A549 (cell line): ENCODE measurements around the gene AQP6.

Source experiments
- CHD4 ChIP-seq: fragments of 200-600 bp; sonication (generic); IDR thresholded peaks from 2 replicates; pipeline ENCODE4 v1.6.1; 2016; ENCODE audit warnings: antibody characterized with exemption, mild to moderate bottlenecking, borderline replicate concordance
- EP300 ChIP-seq, 2 experiments: fragments of >200 bp; sonication (Bioruptor Twin); formaldehyde crosslinking; IDR thresholded peaks; 2 replicates in 1 of 2; 3 replicates in 1 of 2; pipeline ENCODE4 v1.6.1; 2016 to 2017
- MAFK ChIP-seq: fragments of 450-650 bp; IDR thresholded peaks from 2 replicates; pipeline ENCODE4 v1.6.1; 2014; ENCODE audit not compliant: partially characterized antibody
- POLR2A ChIP-seq: IDR thresholded peaks from 2 replicates; pipeline ENCODE4 v1.6.1; 2012; ENCODE audit warnings: mild to moderate bottlenecking, low read length
- SREBF2 ChIP-seq: fragments of 450-650 bp; IDR thresholded peaks from 2 replicates; pipeline ENCODE4 v1.6.1; 2014; ENCODE audit warnings: mild to moderate bottlenecking, moderate library complexity
- TF ChIP-seq, protein P1 (sequence below): fragments of 450-650 bp; IDR thresholded peaks from 2 replicates; pipeline ENCODE4 v1.6.1; 2014; ENCODE audit warnings: antibody characterized with exemption
- TF ChIP-seq, protein P2 (sequence below): fragments of >200 bp; sonication (Bioruptor Twin); formaldehyde crosslinking; IDR thresholded peaks from 3 replicates; pipeline ENCODE4 v1.5.1; 2016
- TF ChIP-seq, protein P3 (sequence below): IDR thresholded peaks from 2 replicates; pipeline ENCODE4 v1.6.1; 2012
- TF ChIP-seq, protein P4 (sequence below): fragments of 250-450 bp; sonication (Bioruptor Pico); IDR thresholded peaks from 2 replicates; pipeline ENCODE4 v1.5.0; 2020; ENCODE audit warnings: low read depth, mild to moderate bottlenecking, moderate library complexity
- TF ChIP-seq, protein P5 (sequence below): fragments of 250-450 bp; sonication (Bioruptor Pico); IDR thresholded peaks from 2 replicates; pipeline ENCODE4 v1.5.0; 2021; ENCODE audit warnings: mild to moderate bottlenecking, moderate library complexity, borderline replicate concordance
- TF ChIP-seq, protein P6 (sequence below): IDR thresholded peaks from 2 replicates; pipeline ENCODE4 v1.6.1; 2012

DNA sequence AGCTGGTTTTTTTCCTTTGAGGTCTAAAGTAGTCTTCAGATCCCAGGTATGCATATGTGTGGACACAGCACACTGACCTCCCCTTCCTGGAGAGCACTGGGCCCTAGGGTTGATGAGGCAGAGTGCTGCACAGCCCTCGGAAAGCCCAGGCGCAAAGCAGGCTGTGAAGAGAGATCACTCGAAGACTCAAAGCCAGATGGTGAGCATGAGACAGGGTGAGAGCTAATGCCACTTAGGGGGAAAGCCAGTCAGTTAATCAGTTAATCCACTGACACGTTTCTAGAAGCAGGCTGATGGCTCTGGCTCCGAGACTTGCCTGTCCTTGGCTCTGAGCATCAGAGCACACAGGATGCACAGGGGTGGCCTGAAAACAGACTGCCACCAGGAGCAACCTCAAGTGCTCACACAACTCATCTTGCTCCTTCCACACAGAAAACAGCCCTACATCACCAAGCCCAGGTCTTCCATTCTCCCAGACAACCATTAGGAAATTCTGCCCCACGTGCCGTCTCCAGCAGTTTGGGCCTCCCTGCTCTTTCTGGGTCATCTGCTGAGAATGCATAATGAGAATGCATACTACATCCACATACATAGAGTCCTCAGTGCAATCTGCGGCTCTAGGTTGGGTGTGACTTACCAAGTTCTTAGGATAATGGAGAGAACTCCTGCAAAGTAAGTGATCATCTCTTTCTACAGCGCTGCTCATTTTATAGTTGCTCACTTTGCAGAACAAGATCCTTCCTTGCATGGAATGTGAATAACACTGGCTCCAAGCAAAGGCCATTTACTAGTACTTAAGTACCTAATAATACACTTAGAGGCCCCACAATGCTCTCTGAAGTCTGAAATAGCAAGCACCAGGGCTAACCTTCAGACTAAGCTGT lies 12.0 kb downstream of the AQP6 start:
- TF ChIP-seq, protein P1, sequence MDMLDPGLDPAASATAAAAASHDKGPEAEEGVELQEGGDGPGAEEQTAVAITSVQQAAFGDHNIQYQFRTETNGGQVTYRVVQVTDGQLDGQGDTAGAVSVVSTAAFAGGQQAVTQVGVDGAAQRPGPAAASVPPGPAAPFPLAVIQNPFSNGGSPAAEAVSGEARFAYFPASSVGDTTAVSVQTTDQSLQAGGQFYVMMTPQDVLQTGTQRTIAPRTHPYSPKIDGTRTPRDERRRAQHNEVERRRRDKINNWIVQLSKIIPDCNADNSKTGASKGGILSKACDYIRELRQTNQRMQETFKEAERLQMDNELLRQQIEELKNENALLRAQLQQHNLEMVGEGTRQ: no peak
- TF ChIP-seq EP300 (IDR thresholded peaks at IDR 0.05) (no peak), SREBF2 (no peak), POLR2A (no peak), MAFK (no peak), CHD4 (no peak)
- TF ChIP-seq, protein P2, sequence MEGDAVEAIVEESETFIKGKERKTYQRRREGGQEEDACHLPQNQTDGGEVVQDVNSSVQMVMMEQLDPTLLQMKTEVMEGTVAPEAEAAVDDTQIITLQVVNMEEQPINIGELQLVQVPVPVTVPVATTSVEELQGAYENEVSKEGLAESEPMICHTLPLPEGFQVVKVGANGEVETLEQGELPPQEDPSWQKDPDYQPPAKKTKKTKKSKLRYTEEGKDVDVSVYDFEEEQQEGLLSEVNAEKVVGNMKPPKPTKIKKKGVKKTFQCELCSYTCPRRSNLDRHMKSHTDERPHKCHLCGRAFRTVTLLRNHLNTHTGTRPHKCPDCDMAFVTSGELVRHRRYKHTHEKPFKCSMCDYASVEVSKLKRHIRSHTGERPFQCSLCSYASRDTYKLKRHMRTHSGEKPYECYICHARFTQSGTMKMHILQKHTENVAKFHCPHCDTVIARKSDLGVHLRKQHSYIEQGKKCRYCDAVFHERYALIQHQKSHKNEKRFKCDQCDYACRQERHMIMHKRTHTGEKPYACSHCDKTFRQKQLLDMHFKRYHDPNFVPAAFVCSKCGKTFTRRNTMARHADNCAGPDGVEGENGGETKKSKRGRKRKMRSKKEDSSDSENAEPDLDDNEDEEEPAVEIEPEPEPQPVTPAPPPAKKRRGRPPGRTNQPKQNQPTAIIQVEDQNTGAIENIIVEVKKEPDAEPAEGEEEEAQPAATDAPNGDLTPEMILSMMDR: no peak
- TF ChIP-seq, protein P3, sequence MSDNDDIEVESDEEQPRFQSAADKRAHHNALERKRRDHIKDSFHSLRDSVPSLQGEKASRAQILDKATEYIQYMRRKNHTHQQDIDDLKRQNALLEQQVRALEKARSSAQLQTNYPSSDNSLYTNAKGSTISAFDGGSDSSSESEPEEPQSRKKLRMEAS: no peak
- TF ChIP-seq, protein P4, sequence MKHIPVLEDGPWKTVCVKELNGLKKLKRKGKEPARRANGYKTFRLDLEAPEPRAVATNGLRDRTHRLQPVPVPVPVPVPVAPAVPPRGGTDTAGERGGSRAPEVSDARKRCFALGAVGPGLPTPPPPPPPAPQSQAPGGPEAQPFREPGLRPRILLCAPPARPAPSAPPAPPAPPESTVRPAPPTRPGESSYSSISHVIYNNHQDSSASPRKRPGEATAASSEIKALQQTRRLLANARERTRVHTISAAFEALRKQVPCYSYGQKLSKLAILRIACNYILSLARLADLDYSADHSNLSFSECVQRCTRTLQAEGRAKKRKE (CRISPR knock-in tag): no peak
- TF ChIP-seq, protein P5, sequence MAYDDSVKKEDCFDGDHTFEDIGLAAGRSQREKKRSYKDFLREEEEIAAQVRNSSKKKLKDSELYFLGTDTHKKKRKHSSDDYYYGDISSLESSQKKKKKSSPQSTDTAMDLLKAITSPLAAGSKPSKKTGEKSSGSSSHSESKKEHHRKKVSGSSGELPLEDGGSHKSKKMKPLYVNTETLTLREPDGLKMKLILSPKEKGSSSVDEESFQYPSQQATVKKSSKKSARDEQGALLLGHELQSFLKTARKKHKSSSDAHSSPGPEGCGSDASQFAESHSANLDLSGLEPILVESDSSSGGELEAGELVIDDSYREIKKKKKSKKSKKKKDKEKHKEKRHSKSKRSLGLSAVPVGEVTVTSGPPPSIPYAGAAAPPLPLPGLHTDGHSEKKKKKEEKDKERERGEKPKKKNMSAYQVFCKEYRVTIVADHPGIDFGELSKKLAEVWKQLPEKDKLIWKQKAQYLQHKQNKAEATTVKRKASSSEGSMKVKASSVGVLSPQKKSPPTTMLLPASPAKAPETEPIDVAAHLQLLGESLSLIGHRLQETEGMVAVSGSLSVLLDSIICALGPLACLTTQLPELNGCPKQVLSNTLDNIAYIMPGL (CRISPR knock-in tag): no peak
- TF ChIP-seq, protein P6, sequence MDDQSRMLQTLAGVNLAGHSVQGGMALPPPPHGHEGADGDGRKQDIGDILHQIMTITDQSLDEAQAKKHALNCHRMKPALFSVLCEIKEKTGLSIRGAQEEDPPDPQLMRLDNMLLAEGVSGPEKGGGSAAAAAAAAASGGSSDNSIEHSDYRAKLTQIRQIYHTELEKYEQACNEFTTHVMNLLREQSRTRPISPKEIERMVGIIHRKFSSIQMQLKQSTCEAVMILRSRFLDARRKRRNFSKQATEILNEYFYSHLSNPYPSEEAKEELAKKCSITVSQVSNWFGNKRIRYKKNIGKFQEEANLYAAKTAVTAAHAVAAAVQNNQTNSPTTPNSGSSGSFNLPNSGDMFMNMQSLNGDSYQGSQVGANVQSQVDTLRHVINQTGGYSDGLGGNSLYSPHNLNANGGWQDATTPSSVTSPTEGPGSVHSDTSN: no peak
